A673 (cell line): ENCODE measurements around the gene SIRT2. TPM values are rescaled to one million over a fixed set of nuclear protein-coding genes. Genes with fewer than 3 reads are reported as not detected.

Experiments used
- BruUV-seq: library from RNA; stranded (reverse); fragments of 400-500 nt; replicated peaks from 2 replicates; lab custom pipeline; 2021; lab: Mats Ljungman, UMichigan
- CTCF ChIA-PET: fragments of 300-600 bp; sonication (Branson Sonifier 250); formaldehyde crosslinking; loops from one replicate; lab custom pipeline; 2022; ENCODE audit warnings: antibody characterized with exemption; lab: Charles Lee
- POLR2A ChIA-PET: fragments of 300-600 bp; sonication (Branson Sonifier 250); formaldehyde crosslinking; loops from one replicate; lab custom pipeline; 2022; ENCODE audit warnings: antibody characterized with exemption; ENCODE audit not compliant: low non-redundant PET; lab: Charles Lee
- DNase-seq: peaks from one replicate; pipeline ENCODE4 v3.0.0-alpha.2; 2015; ENCODE audit warnings: low spot score
- H3K27ac ChIP-seq: fragments of 200-600 bp; sonication (generic); 2 replicates; pipeline ENCODE4 v1.5.1; 2016; ENCODE audit warnings: mixed run types, low read depth, mild to moderate bottlenecking, mixed read lengths, antibody characterized with exemption, low read length; ENCODE audit not compliant: poor library complexity, severe bottlenecking
- H3K27me3 ChIP-seq: fragments of 200-600 bp; sonication (generic); replicated peaks from 2 replicates; pipeline ENCODE4 v1.6.1; 2017; ENCODE audit warnings: mixed run types, low read depth, mild to moderate bottlenecking, mixed read lengths, antibody characterized with exemption, low read length; ENCODE audit not compliant: insufficient read depth, poor library complexity
- H3K36me3 ChIP-seq: fragments of 200-600 bp; sonication (generic); 2 replicates; pipeline ENCODE4 v1.6.1; 2016; ENCODE audit warnings: mixed run types, mild to moderate bottlenecking, mixed read lengths, antibody characterized with exemption, low read length; ENCODE audit not compliant: insufficient read depth, poor library complexity, severe bottlenecking
- H3K4me1 ChIP-seq: fragments of 200-600 bp; sonication (generic); 2 replicates; pipeline ENCODE4 v1.6.1; 2017; ENCODE audit warnings: mixed run types, mild to moderate bottlenecking, mixed read lengths, antibody characterized with exemption, low read length; ENCODE audit not compliant: insufficient read depth, poor library complexity, severe bottlenecking
- H3K4me3 ChIP-seq: fragments of 200-600 bp; sonication (generic); 2 replicates; pipeline ENCODE4 v1.5.1; 2016; ENCODE audit warnings: low read depth, mixed run types, mild to moderate bottlenecking, mixed read lengths, low read length; ENCODE audit not compliant: poor library complexity, severe bottlenecking
- H3K9me3 ChIP-seq: fragments of 200-600 bp; sonication (generic); 2 replicates; pipeline ENCODE4 v1.6.1; 2016; ENCODE audit warnings: mixed run types, low read depth, mild to moderate bottlenecking, mixed read lengths, antibody characterized with exemption, low read length; ENCODE audit not compliant: poor library complexity, severe bottlenecking
- CTCF ChIP-seq: fragments of 300-800, 200-600 bp; sonication (generic); conservative IDR thresholded peaks from 2 replicates; pipeline ENCODE4 v1.5.1; 2017; ENCODE audit warnings: low read depth, mild to moderate bottlenecking, antibody characterized with exemption, low read length, moderate library complexity, mixed read lengths
- EZH2 ChIP-seq: fragments of 200-600 bp; sonication (generic); IDR thresholded peaks from 2 replicates; pipeline ENCODE4 v1.6.1; 2017; ENCODE audit warnings: borderline replicate concordance, low read depth, mild to moderate bottlenecking, mixed read lengths, antibody characterized with exemption, low read length; ENCODE audit not compliant: poor library complexity, severe bottlenecking
- intact Hi-C: fragments of 100-400 bp; cut with micrococcal nuclease; formaldehyde crosslinking; loops from one replicate; pipeline ENCODE4 v1.10.0; 2022; ENCODE audit not compliant: unreplicated experiment
- total RNA-seq: library from RNA; stranded (reverse); gene quantifications from 2 replicates; pipeline ENCODE4 v1.2.3, GENCODE V29; 2021

SIRT2 gene
- total RNA-seq, 1 experiment from 2014 or later, result 32.2 TPM

GRCh38 chr19:38912600-38913514, 13.4 kb upstream of the SIRT2 start:
- no peak for TF ChIP-seq EZH2
- no peak for TF ChIP-seq CTCF
- Histone ChIP-seq H3K4me1 (peaks cover 9% of the 10 kb centered on the region), H3K27ac (no peak overlapping the region), H3K9me3 (no peaks in the 10 kb centered on the region), H3K27me3 (no peaks in the 10 kb centered on the region), H3K4me3 (no peak overlapping the region), H3K36me3 (no peaks in the 10 kb centered on the region)
- DNase-seq, result no peak
- no TSS peak for BruUV-seq
- intact Hi-C loops, result no loop called here
- CTCF ChIA-PET, result no interaction called here
- POLR2A ChIA-PET, result no interaction called here

- H3K4me1 ChIP-seq, result peaks cover 9% of the 10 kb centered on the region
- ChIA-PET CTCF (no interaction called here), POLR2A (no interaction called here)
- no peak overlapping the region for H3K27ac ChIP-seq
- intact Hi-C loops, result no loop called here
- BruUV-seq, result no TSS peak
- no peak for DNase-seq
- no peaks in the 10 kb centered on the region for H3K9me3 ChIP-seq
- no peaks in the 10 kb centered on the region for H3K36me3 ChIP-seq
- no peaks in the 10 kb centered on the region for H3K27me3 ChIP-seq
- TF ChIP-seq EZH2 (no peak), CTCF (no peak)
- H3K4me3 ChIP-seq, result no peak overlapping the region
These were observed 12.1 kb upstream of the SIRT2 start for GRCh38 chr19:38911388-38912001.

GRCh38 chr19:38910488-38910887, 11.1 kb upstream of the SIRT2 start:
- no peak for DNase-seq
- BruUV-seq, result no TSS peak
- TF ChIP-seq CTCF (no peak), EZH2 (no peak)

More at GRCh38 chr19:38910488-38910887, 11.1 kb upstream of the SIRT2 start:
- ChIA-PET CTCF (no interaction called here), POLR2A (no interaction called here)
- intact Hi-C loops, result no loop called here
- Histone ChIP-seq H3K27me3 (no peaks in the 10 kb centered on the region), H3K4me3 (no peak overlapping the region), H3K4me1 (peaks cover 9% of the 10 kb centered on the region), H3K9me3 (no peaks in the 10 kb centered on the region), H3K27ac (no peak overlapping the region), H3K36me3 (peaks cover 6% of the 10 kb centered on the region)
